Measurements from ENCODE around the gene ZNF408. TPM values are rescaled to one million over a fixed set of nuclear protein-coding genes. Genes with fewer than 3 reads are reported as not detected.

ZNF408 gene
- polyA plus RNA-seq, 1 donor (not counting 4 experiments of a cell fraction or from before 2014, with no cell fraction given): 4.0 TPM

DNA sequence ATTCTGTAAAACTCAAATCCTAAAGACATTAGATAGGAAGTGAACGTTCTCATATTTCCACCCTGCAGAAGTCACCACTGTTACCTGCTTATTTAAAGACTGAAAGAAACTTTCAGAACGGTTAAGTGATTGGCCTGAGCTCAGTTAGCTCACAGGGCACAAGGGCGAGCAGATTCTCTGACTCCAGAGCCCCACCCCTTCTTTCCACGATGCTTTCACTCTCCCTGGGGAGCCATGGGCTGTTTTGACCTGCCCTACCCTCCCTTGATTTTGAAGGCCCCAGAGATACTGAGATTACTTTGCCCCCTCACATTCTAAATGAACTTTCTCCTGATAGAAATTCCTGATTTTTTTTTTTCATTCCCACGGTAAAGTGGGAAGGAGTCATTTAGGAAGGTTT lies 34.3 kb upstream of the ZNF408 start:
- Histone ChIP-seq H2AFZ (ENCODE audit: control insufficient read depth, low read length) (no peak overlapping the region), H4K20me1 (ENCODE audit: control insufficient read depth, extremely low read depth, insufficient read depth, low read length) (no peaks in the 10 kb centered on the region), H3K9ac (ENCODE audit: control insufficient read depth, extremely low read depth, insufficient read depth, low read length) (no peak overlapping the region), H3K9me1 (ENCODE audit: control insufficient read depth, extremely low read depth, insufficient read depth, low read length) (no peaks in the 10 kb centered on the region), H3K27ac (ENCODE audit: control insufficient read depth, insufficient read depth, low read length) (no peak overlapping the region), H3K9me3 (ENCODE audit: control insufficient read depth, low read depth, low read length) (no peaks in the 10 kb centered on the region), H3K27me3 (ENCODE audit: control insufficient read depth, extremely low read depth, insufficient read depth, low read length) (no peaks in the 10 kb centered on the region), H3K4me3 (ENCODE audit: control insufficient read depth in 2 of 3, extremely low read depth in 1 of 3, insufficient read depth in 2 of 3, low read depth in 1 of 3, low read length in 3 of 3) (no peak overlapping the region), H3K4me2 (ENCODE audit: control insufficient read depth, extremely low read depth, insufficient read depth, low read depth, low read length) (no peak overlapping the region), H3K79me2 (ENCODE audit: control insufficient read depth, insufficient read depth, low read length) (no peaks in the 10 kb centered on the region), H3K36me3 (ENCODE audit: control insufficient read depth in 2 of 2, extremely low read depth in 1 of 2, insufficient read depth in 2 of 2, low read length in 2 of 2) (peaks cover 29 to 31% of the 10 kb centered on the region in 2 experiments), H3K4me1 (ENCODE audit: control insufficient read depth, extremely low read depth, insufficient read depth, low read length) (peaks cover 5% of the 10 kb centered on the region)
- no peak for FAIRE-seq
- TF ChIP-seq EZH2 (IDR thresholded peaks at IDR 0.05; ENCODE audit: low read length) (no peak), CTCF (optimal IDR thresholded peaks at IDR 0.05 in 1 of 3, IDR thresholded peaks at IDR 0.05 in 1 of 3, conservative IDR thresholded peaks at IDR 0.05 in 1 of 3; ENCODE audit: extremely low read depth in 1 of 3, insufficient read depth in 2 of 3, low read length in 3 of 3) (no peak)
- dilution Hi-C loops (cut with MboI; ENCODE audit: extremely low pct_ligation_motif_present, low sequenced_read_pairs): no loop called here
- DNase-seq (ENCODE audit: low read depth, low spot score): no peak

DNA sequence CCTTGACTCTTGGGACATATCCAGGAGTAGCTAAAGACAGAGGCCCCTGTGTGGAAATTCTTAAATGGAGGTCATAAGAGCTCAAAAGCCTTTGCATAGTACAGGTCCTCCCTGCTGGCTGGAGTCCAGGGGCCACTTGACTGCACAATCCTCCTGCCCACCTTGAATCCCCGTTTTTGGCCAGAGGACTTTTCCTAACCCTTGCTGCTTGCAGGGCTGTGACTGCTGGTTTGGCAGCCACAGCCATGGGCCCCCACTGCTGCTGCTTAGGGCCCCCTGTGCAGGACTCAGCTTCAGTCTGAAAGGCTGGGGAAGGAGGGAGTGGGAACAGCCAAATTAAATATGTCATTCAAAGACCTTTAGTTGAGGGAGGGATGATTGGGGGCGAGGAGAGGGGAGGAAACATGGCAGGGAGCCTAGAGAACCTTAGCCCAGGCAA lies 33.8 kb upstream of the ZNF408 start:
- DNase-seq (ENCODE audit: low read depth, low spot score): no peak
- dilution Hi-C loops (cut with MboI; ENCODE audit: extremely low pct_ligation_motif_present, low sequenced_read_pairs): no loop called here

More for the DNA sequence above, 33.8 kb upstream of the ZNF408 start:
- Histone ChIP-seq H3K27ac (ENCODE audit: control insufficient read depth, insufficient read depth, low read length) (no peak overlapping the region), H3K4me2 (ENCODE audit: control insufficient read depth, extremely low read depth, insufficient read depth, low read depth, low read length) (no peak overlapping the region), H4K20me1 (ENCODE audit: control insufficient read depth, extremely low read depth, insufficient read depth, low read length) (no peaks in the 10 kb centered on the region), H2AFZ (ENCODE audit: control insufficient read depth, low read length) (no peak overlapping the region), H3K27me3 (ENCODE audit: control insufficient read depth, extremely low read depth, insufficient read depth, low read length) (no peaks in the 10 kb centered on the region), H3K9ac (ENCODE audit: control insufficient read depth, extremely low read depth, insufficient read depth, low read length) (no peak overlapping the region), H3K9me1 (ENCODE audit: control insufficient read depth, extremely low read depth, insufficient read depth, low read length) (no peaks in the 10 kb centered on the region), H3K36me3 (ENCODE audit: control insufficient read depth in 2 of 2, extremely low read depth in 1 of 2, insufficient read depth in 2 of 2, low read length in 2 of 2) (peaks cover 32% of the 10 kb centered on the region in 2 experiments), H3K79me2 (ENCODE audit: control insufficient read depth, insufficient read depth, low read length) (no peaks in the 10 kb centered on the region), H3K4me1 (ENCODE audit: control insufficient read depth, extremely low read depth, insufficient read depth, low read length) (peaks cover 5% of the 10 kb centered on the region), H3K9me3 (ENCODE audit: control insufficient read depth, low read depth, low read length) (no peaks in the 10 kb centered on the region), H3K4me3 (ENCODE audit: control insufficient read depth in 2 of 3, extremely low read depth in 1 of 3, insufficient read depth in 2 of 3, low read depth in 1 of 3, low read length in 3 of 3) (no peak overlapping the region)
- TF ChIP-seq EZH2 (IDR thresholded peaks at IDR 0.05; ENCODE audit: low read length) (no peak), CTCF (optimal IDR thresholded peaks at IDR 0.05 in 1 of 3, IDR thresholded peaks at IDR 0.05 in 1 of 3, conservative IDR thresholded peaks at IDR 0.05 in 1 of 3; ENCODE audit: extremely low read depth in 1 of 3, insufficient read depth in 2 of 3, low read length in 3 of 3) (no peak)
- no peak for FAIRE-seq

All from keratinocyte (primary cell).